IMR-90 (cell line): ENCODE data around the gene SPPL2C. TPM values are rescaled to one million over a fixed set of nuclear protein-coding genes. Genes with fewer than 3 reads are reported as not detected.

Source experiments
- ATAC-seq: fragments of 200-7000 bp; cut with Tn5 transposase; 2 replicates; pipeline ENCODE4 v1.9.1; 2020; ENCODE audit warnings: low read depth, mild to moderate bottlenecking, moderate library complexity
- BruUV-seq: library from RNA; stranded (reverse); fragments of 400-500 nt; replicated peaks from 2 replicates; lab custom pipeline; 2021; lab: Mats Ljungman, UMichigan
- CTCF ChIA-PET: fragments of 300-600 bp; formaldehyde crosslinking; extraction: SDS; loops from one replicate; lab custom pipeline; 2021; ENCODE audit warnings: antibody characterized with exemption; lab: Yijun Ruan, JAX
- POLR2A ChIA-PET: fragments of 300-600 bp; sonication (Branson Sonifier 250); formaldehyde crosslinking; loops from one replicate; lab custom pipeline; 2022; ENCODE audit warnings: antibody characterized with exemption; ENCODE audit not compliant: unreplicated experiment; lab: Charles Lee
- DNase-seq: peaks from one replicate; pipeline ENCODE4 v3.0.0; 2013
- H2AFZ ChIP-seq: replicated peaks from 2 replicates; pipeline ENCODE3; 2013; ENCODE audit warnings: low read length, mild to moderate bottlenecking; ENCODE audit not compliant: poor library complexity
- H2AK5ac ChIP-seq: 2 replicates; pipeline ENCODE4 v1.6.1; 2013; ENCODE audit warnings: low read depth, low read length, inconsistent platforms
- H2AK9ac ChIP-seq: replicated peaks from 2 replicates; pipeline ENCODE3; 2013; ENCODE audit warnings: mild to moderate bottlenecking, low read depth, low read length, moderate library complexity; ENCODE audit not compliant: poor library complexity
- H2BK120ac ChIP-seq: 2 replicates; pipeline ENCODE4 v1.6.1; 2013; ENCODE audit warnings: low read depth, low read length, inconsistent platforms
- H2BK15ac ChIP-seq: 3 replicates; pipeline ENCODE4 v1.6.1; 2013; ENCODE audit warnings: low read depth, low read length, inconsistent platforms
- H2BK20ac ChIP-seq: 2 replicates; pipeline ENCODE4 v1.6.1; 2013; ENCODE audit warnings: low read depth, mild to moderate bottlenecking, inconsistent platforms, low read length, moderate library complexity
- H2BK5ac ChIP-seq: 2 replicates; pipeline ENCODE4 v1.6.1; 2013; ENCODE audit warnings: mild to moderate bottlenecking, low read depth, low read length, inconsistent platforms; ENCODE audit not compliant: poor library complexity, severe bottlenecking
- H3K14ac ChIP-seq: replicated peaks from 2 replicates; pipeline ENCODE4 v1.6.1; 2013; ENCODE audit warnings: low read depth, low read length, inconsistent platforms
- H3K18ac ChIP-seq: 2 replicates; pipeline ENCODE4 v1.6.1; 2013; ENCODE audit warnings: low read depth, low read length, control low read depth
- H3K23ac ChIP-seq: 2 replicates; pipeline ENCODE4 v1.6.1; 2013; ENCODE audit warnings: low read depth, low read length, inconsistent platforms
- H3K27ac ChIP-seq: 2 replicates; pipeline ENCODE4 v1.5.1; 2013; ENCODE audit warnings: mild to moderate bottlenecking, control low read depth, low read length; ENCODE audit not compliant: insufficient read depth
- H3K27me3 ChIP-seq: 2 replicates; pipeline ENCODE4 v1.6.1; 2013; ENCODE audit warnings: low read length; ENCODE audit not compliant: control insufficient read depth, insufficient read depth
- H3K36me3 ChIP-seq: 2 replicates; pipeline ENCODE4 v1.6.1; 2013; ENCODE audit warnings: low read length, mixed read lengths; ENCODE audit not compliant: control insufficient read depth, insufficient read depth
- H3K4ac ChIP-seq: 2 replicates; pipeline ENCODE4 v1.6.1; 2013; ENCODE audit warnings: low read depth, low read length, inconsistent platforms
- H3K4me1 ChIP-seq: 2 replicates; pipeline ENCODE4 v1.6.1; 2013; ENCODE audit warnings: low read length, mixed read lengths; ENCODE audit not compliant: control insufficient read depth, insufficient read depth
- H3K4me2 ChIP-seq: 2 replicates; pipeline ENCODE4 v1.6.1; 2013; ENCODE audit warnings: low read depth, mild to moderate bottlenecking, control low read depth, low read length, moderate library complexity
- H3K4me3 ChIP-seq: 2 replicates; pipeline ENCODE4 v1.5.1; 2013; ENCODE audit warnings: low read depth, mild to moderate bottlenecking, control low read depth, low read length, moderate library complexity; ENCODE audit not compliant: insufficient read depth
- H3K56ac ChIP-seq: 2 replicates; pipeline ENCODE4 v1.6.1; 2013; ENCODE audit warnings: low read length, inconsistent platforms; ENCODE audit not compliant: insufficient read depth; ENCODE audit errors: extremely low read depth
- H3K79me1 ChIP-seq, 2 experiments: 2 replicates each; pipeline ENCODE4 v1.6.1; 2013; ENCODE audit warnings: low read length in 2 of 2, inconsistent platforms in 1 of 2, low read depth in 1 of 2
- H3K9ac ChIP-seq: 2 replicates; pipeline ENCODE4 v1.6.1; 2013; ENCODE audit warnings: low read depth, low read length, control low read depth
- H3K9me1 ChIP-seq: 2 replicates; pipeline ENCODE4 v1.6.1; 2013; ENCODE audit warnings: low read length, inconsistent platforms; ENCODE audit not compliant: insufficient read depth
- H3K9me3 ChIP-seq: 2 replicates; pipeline ENCODE4 v1.6.1; 2013; ENCODE audit warnings: low read length; ENCODE audit not compliant: control insufficient read depth, insufficient read depth
- H4K20me1 ChIP-seq: 2 replicates; pipeline ENCODE4 v1.6.1; 2013; ENCODE audit warnings: low read length, inconsistent platforms; ENCODE audit not compliant: insufficient read depth
- H4K5ac ChIP-seq: 2 replicates; pipeline ENCODE4 v1.6.1; 2013; ENCODE audit warnings: mild to moderate bottlenecking, low read depth, low read length, control low read depth
- H4K8ac ChIP-seq, 2 experiments: 2 replicates each; pipeline ENCODE4 v1.6.1; 2013; ENCODE audit warnings: low read depth in 2 of 2, low read length in 2 of 2, control low read depth in 1 of 2, inconsistent platforms in 1 of 2
- H4K91ac ChIP-seq: 2 replicates; pipeline ENCODE4 v1.6.1; 2013; ENCODE audit warnings: low read depth, low read length, inconsistent platforms; ENCODE audit not compliant: insufficient read depth
- BHLHE40 ChIP-seq: fragments of 150-350 bp; IDR thresholded peaks from 2 replicates; pipeline ENCODE4 v1.6.1; 2016; ENCODE audit warnings: mild to moderate bottlenecking, low read depth, low read length
- CEBPB ChIP-seq: IDR thresholded peaks from 2 replicates; pipeline ENCODE4 v1.6.1; 2012; ENCODE audit warnings: low read depth, low read length, improper control_type of control experiment
- CHD1 ChIP-seq: IDR thresholded peaks from 2 replicates; pipeline ENCODE4 v1.6.1; 2012; ENCODE audit warnings: low read depth, low read length, improper control_type of control experiment
- FOS ChIP-seq: fragments of 150-350 bp; IDR thresholded peaks from 2 replicates; pipeline ENCODE4 v1.6.1; 2016; ENCODE audit warnings: low read depth, low read length
- MAFK ChIP-seq: IDR thresholded peaks from 2 replicates; pipeline ENCODE4 v1.6.1; 2012; ENCODE audit warnings: low read depth, low read length, improper control_type of control experiment
- MAZ ChIP-seq: IDR thresholded peaks from 2 replicates; pipeline ENCODE4 v1.6.1; 2012; ENCODE audit warnings: low read depth, mild to moderate bottlenecking, low read length, improper control_type of control experiment, moderate library complexity, borderline replicate concordance
- MXI1 ChIP-seq: IDR thresholded peaks from 2 replicates; pipeline ENCODE4 v1.6.1; 2012; ENCODE audit warnings: low read depth, mild to moderate bottlenecking, low read length, moderate library complexity, borderline replicate concordance
- NFE2L2 ChIP-seq: fragments of 150-350 bp; IDR thresholded peaks from 2 replicates; pipeline ENCODE4 v1.6.1; 2016; ENCODE audit warnings: low read depth, mild to moderate bottlenecking, low read length
- POLR2A ChIP-seq: IDR thresholded peaks from 2 replicates; pipeline ENCODE4 v1.6.1; 2012; ENCODE audit warnings: mild to moderate bottlenecking, low read depth, low read length
- RAD21 ChIP-seq: IDR thresholded peaks from 2 replicates; pipeline ENCODE4 v1.6.1; 2012; ENCODE audit warnings: low read length, improper control_type of control experiment
- RCOR1 ChIP-seq: IDR thresholded peaks from 2 replicates; pipeline ENCODE4 v1.6.1; 2012; ENCODE audit warnings: mild to moderate bottlenecking, low read length, improper control_type of control experiment; ENCODE audit not compliant: insufficient replicate concordance
- RFX5 ChIP-seq: IDR thresholded peaks from 2 replicates; pipeline ENCODE4 v1.8.0; 2012; ENCODE audit warnings: low read depth, mild to moderate bottlenecking, low read length, moderate library complexity
- SMC3 ChIP-seq: fragments of 150-350 bp; IDR thresholded peaks from 2 replicates; pipeline ENCODE4 v1.6.1; 2016; ENCODE audit warnings: low read depth, mild to moderate bottlenecking, antibody characterized with exemption, low read length, moderate library complexity
- WGBS, 2 experiments: methylation state at CpG; one replicate each; pipeline versions ENCODE4 v1.1.5 to v1.1.7; 2013; ENCODE audit warnings: missing lambda C conversion rate in 2 of 2; ENCODE audit not compliant: insufficient read length in 1 of 2; ENCODE audit errors: extremely low coverage in 2 of 2; 5-methylcytosine and 5-hydroxymethylcytosine counted together
- dilution Hi-C: fragments of 300-500 bp; cut with HindIII; formaldehyde crosslinking; loops from one replicate; pipeline ENCODE4 v1.14.3; 2018; ENCODE audit warnings: low sequenced_read_pairs; ENCODE audit not compliant: unreplicated experiment
- in situ Hi-C: fragments of 300-500 bp; cut with MboI; formaldehyde crosslinking; loops from 3 replicates; pipeline ENCODE4 v1.14.3; 2019; ENCODE audit warnings: low sequenced_read_pairs, inconsistent platforms, mixed read lengths
- intact Hi-C: fragments of 100-400 bp; cut with micrococcal nuclease; formaldehyde crosslinking; loops from 2 replicates; pipeline ENCODE4 v1.10.0; 2022
- polyA plus RNA-seq, 3 experiments: library from polyadenylated mRNA; depleted of rRNA; stranded (reverse); fragments of >200 nt; gene quantifications; 2 replicates each; pipeline ENCODE4 v1.2.3, GENCODE V29; 2012; ENCODE audit warnings: low replicate concordance in 1 of 3
- total RNA-seq: library from RNA; depleted of rRNA; stranded (reverse); fragments of >200 nt; gene quantifications from 2 replicates; pipeline ENCODE4 v1.2.3, GENCODE V29; 2012
- TF ChIP-seq, protein P1 (sequence below): conservative IDR thresholded peaks from 2 replicates; pipeline ENCODE4 v1.5.1; 2012; ENCODE audit warnings: mild to moderate bottlenecking, low read depth, low read length, improper control_type of control experiment
- TF ChIP-seq, protein P2 (sequence below): fragments of 150-350 bp; IDR thresholded peaks from 2 replicates; pipeline ENCODE4 v1.6.1; 2016; ENCODE audit warnings: low read depth, mild to moderate bottlenecking, low read length, moderate library complexity, borderline replicate concordance
- TF ChIP-seq, protein P3 (sequence below): fragments of 150-350 bp; IDR thresholded peaks from 2 replicates; pipeline ENCODE4 v1.6.1; 2017; ENCODE audit warnings: mild to moderate bottlenecking, antibody characterized with exemption, low read length, low read depth

Gene SPPL2C
- total and polyA plus RNA-seq, 2 of the 4 experiments (the other 2 are of a cell fraction) = not detected

- Histone ChIP-seq H3K4me2 (no peak overlapping the region), H3K27ac (no peak overlapping the region), H2BK20ac (no peak overlapping the region), H3K36me3 (no peaks in the 10 kb centered on the region), H3K23ac (no peak overlapping the region), H3K4ac (no peak overlapping the region), H4K91ac (no peak overlapping the region), H2BK120ac (no peak overlapping the region), H3K79me1 (no peaks in the 10 kb centered on the region), H3K4me3 (no peak overlapping the region), H4K20me1 (no peaks in the 10 kb centered on the region), H4K8ac (no peak overlapping the region), H3K18ac (no peak overlapping the region), H2AK9ac (no peak overlapping the region), H4K5ac (no peak overlapping the region), H3K56ac (no peak overlapping the region), H2AK5ac (no peak overlapping the region), H3K9ac (no peak overlapping the region), H3K14ac (no peak overlapping the region), H2AFZ (no peak overlapping the region), H3K9me1 (no peaks in the 10 kb centered on the region), H2BK5ac (no peak overlapping the region), H3K27me3 (peaks cover 7% of the 10 kb centered on the region; the same call in 1 of the 2 replicates), H2BK15ac (no peak overlapping the region), H3K4me1 (no peaks in the 10 kb centered on the region), H3K9me3 (no peaks in the 10 kb centered on the region)
- DNase-seq = no peak
- in situ Hi-C loops (loop anchor here (25.0 kb wide), 1 partner anchor 437 kb away; no protein-coding TSS in a partner anchor), intact Hi-C loops (no loop called here), dilution Hi-C loops (no loop called here)
- no TSS peak for BruUV-seq
- CTCF ChIA-PET = no interaction called here
- no peak for ATAC-seq
- POLR2A ChIA-PET = interaction anchor here (0.5 to 0.6 kb wide), 2 partner anchors 212 to 239 kb away, joined by 4 read pairs; no protein-coding TSS in a partner anchor
- 83% methylated on average over 2 of the region's 7 CpGs; no CpG with 5 or more reads in 1 of the 2 experiments for WGBS, 2 experiments
- TF ChIP-seq RCOR1 = no peak
- TF ChIP-seq MAFK = no peak
- TF ChIP-seq RAD21 = no peak
- TF ChIP-seq BHLHE40 = no peak
- TF ChIP-seq SMC3 = no peak
- TF ChIP-seq, protein P1, sequence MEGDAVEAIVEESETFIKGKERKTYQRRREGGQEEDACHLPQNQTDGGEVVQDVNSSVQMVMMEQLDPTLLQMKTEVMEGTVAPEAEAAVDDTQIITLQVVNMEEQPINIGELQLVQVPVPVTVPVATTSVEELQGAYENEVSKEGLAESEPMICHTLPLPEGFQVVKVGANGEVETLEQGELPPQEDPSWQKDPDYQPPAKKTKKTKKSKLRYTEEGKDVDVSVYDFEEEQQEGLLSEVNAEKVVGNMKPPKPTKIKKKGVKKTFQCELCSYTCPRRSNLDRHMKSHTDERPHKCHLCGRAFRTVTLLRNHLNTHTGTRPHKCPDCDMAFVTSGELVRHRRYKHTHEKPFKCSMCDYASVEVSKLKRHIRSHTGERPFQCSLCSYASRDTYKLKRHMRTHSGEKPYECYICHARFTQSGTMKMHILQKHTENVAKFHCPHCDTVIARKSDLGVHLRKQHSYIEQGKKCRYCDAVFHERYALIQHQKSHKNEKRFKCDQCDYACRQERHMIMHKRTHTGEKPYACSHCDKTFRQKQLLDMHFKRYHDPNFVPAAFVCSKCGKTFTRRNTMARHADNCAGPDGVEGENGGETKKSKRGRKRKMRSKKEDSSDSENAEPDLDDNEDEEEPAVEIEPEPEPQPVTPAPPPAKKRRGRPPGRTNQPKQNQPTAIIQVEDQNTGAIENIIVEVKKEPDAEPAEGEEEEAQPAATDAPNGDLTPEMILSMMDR = no peak
- TF ChIP-seq MXI1 = no peak
- no peak for TF ChIP-seq NFE2L2
- TF ChIP-seq MAZ = no peak
- TF ChIP-seq CHD1 = no peak
- TF ChIP-seq FOS = no peak
- TF ChIP-seq CEBPB = no peak
- TF ChIP-seq, protein P2, sequence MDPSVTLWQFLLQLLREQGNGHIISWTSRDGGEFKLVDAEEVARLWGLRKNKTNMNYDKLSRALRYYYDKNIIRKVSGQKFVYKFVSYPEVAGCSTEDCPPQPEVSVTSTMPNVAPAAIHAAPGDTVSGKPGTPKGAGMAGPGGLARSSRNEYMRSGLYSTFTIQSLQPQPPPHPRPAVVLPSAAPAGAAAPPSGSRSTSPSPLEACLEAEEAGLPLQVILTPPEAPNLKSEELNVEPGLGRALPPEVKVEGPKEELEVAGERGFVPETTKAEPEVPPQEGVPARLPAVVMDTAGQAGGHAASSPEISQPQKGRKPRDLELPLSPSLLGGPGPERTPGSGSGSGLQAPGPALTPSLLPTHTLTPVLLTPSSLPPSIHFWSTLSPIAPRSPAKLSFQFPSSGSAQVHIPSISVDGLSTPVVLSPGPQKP = no peak
- no peak for TF ChIP-seq RFX5
- TF ChIP-seq, protein P3, sequence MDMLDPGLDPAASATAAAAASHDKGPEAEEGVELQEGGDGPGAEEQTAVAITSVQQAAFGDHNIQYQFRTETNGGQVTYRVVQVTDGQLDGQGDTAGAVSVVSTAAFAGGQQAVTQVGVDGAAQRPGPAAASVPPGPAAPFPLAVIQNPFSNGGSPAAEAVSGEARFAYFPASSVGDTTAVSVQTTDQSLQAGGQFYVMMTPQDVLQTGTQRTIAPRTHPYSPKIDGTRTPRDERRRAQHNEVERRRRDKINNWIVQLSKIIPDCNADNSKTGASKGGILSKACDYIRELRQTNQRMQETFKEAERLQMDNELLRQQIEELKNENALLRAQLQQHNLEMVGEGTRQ = no peak
- no peak for TF ChIP-seq POLR2A
These were observed 4.9 kb downstream of the SPPL2C start for GRCh38 chr17:45849536-45849990.
